HT1080 (cell line): ENCODE measurements around the gene DENND1A. TPM values are rescaled to one million over a fixed set of nuclear protein-coding genes. Genes with fewer than 3 reads are reported as not detected.

Source experiments
- DNase-seq: peaks from one replicate; pipeline ENCODE4 v3.0.0-alpha.2; 2015; ENCODE audit warnings: low read depth
- total RNA-seq: library from RNA; depleted of rRNA; stranded (reverse); fragments of >200 nt; shearing (Covaris generic); gene quantifications from 2 replicates; pipeline ENCODE4 v1.2.3, GENCODE V29; 2014

DENND1A gene
- total RNA-seq, 1 experiment from 2014 or later: 33.6 TPM

DNA sequence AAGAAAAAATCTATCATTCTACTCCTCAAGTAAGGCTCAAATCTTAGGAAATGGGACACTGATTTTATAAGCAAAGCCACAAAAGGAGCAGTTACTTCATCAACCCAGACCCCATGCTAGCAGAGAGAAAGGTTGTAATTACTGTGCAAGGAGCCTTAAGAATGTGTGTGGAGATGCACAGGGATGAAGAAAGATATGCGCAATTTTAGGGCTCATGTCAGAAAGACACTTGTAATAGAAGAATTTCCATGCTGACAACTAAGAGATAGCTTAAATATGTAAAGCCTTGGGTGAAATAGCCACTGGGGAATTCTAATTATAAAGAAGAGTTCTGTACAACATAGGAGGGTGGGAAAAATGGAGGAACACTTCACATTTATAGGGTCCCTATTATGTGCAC lies 432.1 kb downstream of the DENND1A start:
- no peak for DNase-seq

DNA sequence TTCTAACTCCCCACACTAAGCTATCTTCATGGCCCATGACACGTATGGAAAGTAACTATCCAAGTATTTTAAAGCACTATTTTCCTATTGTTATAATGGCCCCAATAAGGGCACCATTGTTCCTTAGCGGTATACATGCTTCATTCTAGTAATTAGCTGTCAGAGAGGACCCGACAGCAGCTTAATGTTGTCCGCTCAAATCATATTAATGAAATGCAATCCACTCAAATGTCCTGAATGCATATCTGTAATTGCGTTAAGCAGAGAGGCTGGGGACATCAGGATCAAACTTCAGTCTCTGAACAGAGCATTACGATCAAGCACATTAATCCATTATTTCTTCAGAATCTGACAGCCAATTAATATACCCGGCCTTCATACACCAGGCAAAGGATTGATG lies 434.2 kb downstream of the DENND1A start:
- no peak for DNase-seq

DNA sequence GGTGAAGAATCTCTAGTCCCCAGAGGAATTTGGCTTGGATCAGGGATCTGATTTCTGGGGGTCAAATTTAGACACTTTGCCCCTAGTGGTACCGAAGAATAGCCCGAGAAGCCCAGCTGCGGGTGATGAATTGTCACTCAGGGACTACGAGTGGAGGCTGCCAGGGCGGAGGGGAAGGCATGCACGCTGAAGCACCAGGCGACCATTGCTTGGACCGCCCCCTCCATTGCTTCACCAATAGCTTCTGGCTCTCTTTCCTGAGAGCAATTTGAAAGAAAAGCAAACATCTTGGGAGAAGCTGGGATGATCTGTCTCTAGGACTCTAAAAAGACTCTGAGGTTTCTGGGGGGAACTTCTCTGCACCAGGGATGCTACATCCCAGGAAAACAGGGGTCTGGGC lies 436.3 kb downstream of the DENND1A start:
- DNase-seq: no peak

DNA sequence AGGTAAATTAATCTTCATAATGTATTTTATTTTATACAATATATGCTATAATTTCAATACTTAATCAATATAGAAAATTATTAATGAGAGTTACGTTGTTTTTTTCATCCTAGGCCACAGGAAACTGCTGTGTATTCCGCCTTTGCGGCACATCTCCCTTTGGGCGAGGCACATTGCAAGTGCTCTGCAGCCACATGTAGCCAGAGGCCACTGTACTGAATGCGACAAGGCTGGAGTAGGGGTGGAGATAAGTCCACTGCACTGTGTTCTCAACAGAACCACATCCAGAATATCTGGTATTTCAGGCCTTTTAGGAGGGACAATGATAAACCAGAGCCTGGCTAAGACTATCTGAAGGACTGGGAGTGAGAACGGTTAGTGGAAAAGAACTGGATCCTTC lies 439.2 kb downstream of the DENND1A start:
- no peak for DNase-seq

DNA sequence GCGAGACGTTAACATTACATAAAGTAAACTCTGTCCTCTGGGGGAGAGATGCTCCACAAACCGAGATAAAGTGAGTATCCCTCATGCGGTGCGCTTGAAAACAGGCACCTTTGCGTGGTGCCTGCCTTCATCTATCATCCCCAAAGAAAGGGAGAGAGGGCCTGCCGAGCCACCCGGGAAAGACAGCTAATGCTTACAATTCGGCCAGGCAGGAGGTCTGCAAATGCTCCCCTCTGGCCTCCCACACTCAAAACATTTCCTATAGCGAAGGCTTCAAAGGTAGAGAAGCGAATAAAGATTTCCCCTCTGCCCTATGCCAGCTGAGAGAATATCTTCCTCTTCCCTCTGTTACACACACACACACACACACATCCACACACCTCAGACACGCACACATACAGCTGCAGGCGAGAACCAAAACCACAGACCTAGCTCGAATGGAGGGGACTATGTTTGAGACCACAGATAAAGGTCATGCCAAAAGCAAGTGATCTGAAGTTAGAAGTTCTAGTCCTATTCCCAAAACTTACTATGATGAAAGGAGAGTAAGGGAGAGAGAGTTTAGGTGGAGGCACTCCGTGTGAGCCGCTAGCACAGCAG lies 441.1 kb downstream of the DENND1A start:
- DNase-seq: no peak

DNA sequence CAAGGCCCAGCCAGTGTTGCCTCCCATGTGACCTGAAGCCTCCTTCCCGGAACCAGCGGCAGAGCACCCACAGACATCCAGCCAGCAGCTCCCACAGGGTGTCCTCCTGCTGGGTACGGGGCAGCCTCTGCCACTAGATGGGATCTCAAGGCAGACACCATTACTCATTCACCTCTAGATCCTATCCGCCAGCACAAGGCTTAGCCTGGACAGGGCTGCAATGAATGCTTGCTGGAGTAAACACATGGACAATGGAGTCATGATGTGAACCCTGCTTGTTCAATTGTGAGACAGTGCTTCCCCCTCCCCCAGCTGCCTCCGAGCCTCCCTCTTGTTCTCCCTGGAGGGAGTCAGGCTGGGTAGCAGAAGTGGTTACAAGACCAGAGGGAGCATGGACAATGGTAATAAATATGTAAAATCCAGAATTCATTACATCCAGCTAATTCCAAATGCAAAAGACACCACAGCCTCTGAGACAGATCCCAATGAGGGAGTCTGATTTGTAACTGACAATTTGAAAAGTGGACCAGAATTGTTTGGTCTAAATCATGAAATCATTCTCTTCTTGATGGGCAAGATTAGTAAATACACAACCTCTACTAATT lies 441.9 kb downstream of the DENND1A start:
- DNase-seq: no peak

DNA sequence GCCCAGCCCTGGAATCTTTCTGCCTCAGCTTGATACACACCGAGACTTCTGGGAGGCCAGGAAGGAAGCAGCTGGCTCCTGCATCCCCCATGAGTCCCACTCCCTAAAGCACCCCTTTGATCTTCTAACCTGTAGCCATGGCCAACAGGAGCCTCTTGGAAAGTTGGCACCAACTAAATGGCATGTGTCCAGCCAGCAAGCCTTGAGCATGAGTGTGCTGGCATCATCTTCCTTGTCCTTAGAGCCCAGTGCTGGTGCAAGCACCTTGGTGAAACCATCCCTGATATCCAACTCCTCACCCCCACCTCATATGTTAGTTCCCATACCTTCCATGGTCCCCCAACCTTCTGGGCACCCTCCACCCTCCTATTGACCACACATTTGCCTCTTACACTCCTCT lies 443.5 kb downstream of the DENND1A start:
- DNase-seq: no peak

DNA sequence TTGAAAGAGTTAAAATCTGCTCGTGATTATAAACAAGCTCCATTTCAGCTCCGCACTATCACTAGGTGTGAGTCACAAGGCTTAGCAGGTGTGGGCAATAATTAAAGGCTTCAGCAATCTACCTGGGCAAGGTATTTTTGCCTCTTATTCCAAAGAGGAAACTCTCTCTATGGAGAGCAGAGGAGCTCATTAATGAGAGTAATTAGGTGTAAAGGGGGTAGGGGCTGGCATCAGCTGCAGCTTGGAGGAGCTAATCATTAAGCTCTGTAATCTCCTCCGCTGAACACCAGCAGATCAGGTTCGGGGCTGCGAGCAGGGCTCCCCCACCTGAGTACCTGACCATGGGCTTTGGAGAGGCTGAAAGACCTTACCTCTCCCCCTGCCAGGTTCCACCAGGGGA lies 444.7 kb downstream of the DENND1A start:
- DNase-seq: no peak

DNA sequence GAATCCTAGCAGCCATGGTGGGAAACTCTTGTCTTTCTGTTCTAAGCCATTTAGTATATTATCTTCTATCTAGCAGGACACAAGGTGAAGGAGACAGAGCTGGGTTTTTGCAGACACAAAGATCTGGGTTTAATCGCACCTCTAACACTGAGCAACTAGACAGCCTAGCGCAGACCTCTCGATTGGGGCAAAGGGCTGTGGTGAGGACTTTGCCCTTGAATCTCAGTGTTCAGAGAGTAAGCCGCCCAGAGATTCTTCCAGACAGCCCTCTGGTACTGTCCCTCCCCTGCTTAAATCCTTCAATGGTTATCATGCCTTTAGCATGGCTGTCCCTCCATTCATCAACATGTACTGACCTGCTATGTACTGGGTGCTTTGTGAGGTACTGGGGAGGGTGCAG lies 445.8 kb downstream of the DENND1A start:
- no peak for DNase-seq

DNA sequence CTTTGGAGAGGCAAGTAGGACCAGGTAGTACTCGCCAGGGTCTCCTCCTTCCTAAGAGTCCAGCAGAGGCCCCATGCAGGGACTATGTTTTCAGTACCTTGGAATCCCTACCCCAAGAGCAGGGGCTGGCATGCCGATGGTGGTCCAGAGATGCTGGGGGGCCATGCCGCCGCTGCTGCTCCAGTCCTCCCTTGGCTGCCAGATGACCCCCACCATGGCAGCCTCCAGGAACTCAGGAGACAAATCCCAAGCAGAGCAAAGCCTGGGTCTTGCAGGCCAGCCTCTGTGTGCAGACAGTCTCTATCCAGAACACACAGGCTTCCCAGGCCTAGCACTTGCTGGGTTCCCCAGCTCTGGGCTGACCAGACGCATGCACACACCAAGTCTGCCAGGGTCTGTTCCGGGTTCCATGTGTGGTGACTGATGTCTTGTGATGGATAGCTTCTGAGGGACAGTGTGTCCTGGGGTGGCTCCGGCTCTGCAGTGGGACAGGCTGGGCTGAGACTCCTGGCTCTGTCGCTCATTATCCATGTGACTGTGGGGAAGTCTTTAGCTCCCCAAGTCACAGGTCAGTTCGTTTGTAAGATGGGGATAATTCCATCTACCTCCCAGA lies 446.6 kb downstream of the DENND1A start:
- DNase-seq: no peak

DNA sequence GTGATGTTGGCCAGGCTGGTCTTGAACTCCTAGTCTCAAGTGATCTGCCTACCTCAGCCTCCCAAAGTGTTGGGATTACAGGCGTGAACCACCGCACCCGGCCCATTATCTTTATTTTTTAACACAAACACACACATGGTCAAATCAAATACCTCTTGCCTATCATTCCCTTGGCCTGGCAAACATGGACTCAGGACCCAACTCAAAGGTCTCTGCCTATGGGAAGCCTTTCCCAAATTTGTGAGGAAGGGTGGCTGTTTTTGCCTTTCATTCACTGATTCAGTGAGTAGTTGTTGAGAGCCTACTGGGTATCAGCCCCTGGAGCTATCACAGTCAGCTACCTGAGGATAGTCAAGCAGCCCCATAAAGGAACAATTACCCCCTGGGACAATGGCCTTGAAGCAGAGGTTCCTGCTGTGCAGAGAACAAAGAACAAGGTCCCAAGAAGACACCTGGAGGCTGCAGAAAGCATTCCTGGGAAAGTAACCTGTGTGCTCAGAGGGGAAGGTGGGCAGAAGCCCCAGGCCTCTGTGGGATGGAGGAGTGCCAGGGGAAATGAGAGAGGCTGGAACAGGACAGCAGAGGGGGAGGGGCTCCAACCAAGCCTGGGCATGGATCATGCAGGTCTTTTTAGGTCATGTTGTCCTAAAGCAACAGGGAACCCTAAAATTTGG lies 447.5 kb downstream of the DENND1A start:
- no peak for DNase-seq

DNA sequence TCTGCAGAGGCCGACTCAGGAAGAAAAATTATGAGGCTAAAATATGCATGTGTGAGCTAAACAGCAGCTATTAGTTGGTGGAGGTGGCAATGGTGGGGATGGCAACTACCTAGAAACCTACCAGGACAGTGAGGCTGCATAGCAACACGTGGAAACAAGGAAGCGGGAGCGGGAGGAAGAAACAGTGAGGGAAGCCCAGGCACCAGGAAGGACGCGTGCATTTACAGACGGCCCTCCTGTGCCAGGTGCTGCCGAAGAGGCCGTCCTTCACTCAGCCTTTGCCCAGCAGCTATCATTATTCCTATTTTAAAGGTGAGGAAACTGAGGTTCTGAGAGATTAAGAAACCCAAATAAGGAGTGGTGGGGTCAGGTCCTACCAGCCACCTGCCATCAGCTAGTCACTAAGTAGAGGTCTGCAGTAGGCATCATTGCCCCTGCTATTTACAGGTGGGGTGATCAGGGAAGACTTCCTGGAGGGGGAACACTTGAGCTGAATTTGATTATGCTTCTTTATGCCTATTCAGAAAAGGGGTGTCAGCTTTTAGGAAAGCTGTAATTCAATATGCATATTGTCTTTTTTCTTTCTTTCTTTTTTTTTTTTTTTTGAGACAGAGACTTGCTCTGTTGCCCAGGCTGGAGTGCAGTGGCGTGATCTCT lies 448.6 kb downstream of the DENND1A start:
- no peak for DNase-seq

DNA sequence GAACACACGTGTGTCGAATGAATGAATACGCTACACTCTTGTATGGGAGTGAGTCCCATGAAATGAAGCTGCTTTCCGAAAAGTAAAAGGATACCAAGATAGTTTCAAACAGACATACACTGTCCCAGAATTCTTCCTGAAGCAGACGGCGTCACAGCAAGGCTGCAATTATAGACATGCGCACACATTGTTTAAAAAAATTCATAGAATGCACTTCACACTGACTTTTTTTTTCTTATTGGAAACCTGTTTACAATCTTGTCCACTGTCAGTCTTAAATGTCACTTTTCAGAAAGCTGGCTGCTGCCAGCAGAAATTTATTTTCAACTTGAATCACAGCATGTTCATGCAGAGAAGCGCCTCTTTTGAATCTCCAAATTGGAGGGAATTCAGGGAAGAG lies 449.1 kb downstream of the DENND1A start:
- no peak for DNase-seq

DNA sequence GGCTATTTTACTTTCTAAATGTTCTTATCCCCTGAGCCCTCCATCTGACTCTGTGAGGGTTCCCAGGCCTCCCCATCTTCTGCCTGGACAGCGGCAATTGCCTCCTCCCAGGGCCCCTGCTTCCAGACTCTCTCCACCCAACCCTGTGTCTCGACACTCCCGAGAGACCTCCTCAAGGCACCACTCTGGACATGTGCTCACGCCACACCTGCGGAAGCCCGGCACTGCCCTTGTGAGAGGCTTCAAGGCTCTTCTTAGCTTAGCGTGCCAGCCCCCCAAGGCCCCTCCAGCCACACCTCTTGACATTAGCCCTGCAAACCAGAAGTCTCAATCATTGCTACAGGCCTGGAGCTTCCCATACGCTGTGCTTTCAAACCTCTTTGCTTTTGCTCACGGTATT lies 449.8 kb downstream of the DENND1A start:
- no peak for DNase-seq

DNA sequence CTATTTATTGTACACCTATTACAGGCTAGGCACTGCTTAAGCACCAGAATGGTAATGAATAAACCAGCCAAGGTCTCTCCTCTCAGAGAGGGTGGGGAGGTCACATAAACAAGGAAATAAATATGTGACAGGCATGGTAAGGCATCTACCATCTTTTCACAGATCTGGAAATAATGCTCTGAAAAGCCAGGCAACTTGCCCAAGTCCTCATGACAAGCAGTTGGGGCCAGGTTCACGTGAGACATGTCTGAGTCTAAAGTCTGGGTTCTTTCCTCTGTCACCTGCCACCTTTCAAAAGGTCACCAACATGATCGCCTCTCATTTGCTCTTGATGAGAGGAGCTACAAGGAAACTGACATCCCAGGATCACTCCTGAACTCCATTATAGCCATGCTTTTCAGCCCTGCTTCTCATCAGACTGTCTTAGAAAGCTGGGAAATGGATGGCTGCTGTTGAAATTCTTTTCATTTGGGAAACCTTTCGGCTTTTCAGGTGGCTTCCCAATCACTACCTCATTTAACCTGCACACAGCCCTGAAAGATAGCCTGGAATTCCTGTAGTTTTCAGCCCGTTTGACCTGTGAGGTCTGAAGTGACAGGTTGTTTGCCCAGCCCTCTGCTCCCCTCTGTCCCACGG lies 450.8 kb downstream of the DENND1A start:
- no peak for DNase-seq

DNA sequence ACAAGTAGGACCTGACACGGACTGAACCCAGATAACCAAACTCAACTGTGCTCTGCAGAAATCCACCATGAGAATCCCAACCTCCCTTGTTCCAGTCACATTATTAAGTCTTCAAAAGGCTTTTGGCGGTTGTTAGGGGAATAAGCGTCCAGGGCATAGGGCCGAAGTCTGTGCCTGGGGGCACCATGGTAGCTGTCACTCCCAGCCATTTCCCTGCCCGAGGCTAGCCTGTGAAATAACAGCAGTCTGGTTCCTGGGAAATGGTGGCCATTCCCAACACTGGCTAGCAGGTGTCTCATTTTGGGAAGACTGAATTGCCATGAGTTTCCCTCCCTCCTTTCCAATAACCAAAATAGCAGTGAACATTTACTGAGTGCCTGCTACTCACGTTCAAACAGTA lies 451.8 kb downstream of the DENND1A start:
- DNase-seq: no peak

DNA sequence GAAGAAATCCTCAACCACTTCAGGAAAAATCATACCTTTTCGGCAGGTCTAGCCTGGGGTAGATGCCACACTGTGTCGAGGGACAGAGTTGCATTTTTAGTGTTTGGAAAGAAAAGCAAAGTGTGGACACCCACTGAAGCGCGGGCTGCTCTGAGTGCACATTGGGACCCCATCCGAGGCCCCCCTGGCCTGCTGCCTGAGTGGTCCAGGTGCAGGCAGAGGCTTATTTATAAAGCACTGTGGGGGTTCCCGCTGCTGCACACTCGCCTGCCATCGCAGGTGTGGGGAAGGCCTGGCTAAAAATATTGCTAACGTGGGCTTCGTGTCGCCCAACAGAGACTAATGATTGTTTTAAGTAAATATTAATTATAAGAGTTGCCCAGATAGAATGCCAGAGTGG lies 454.5 kb downstream of the DENND1A start:
- DNase-seq: no peak

DNA sequence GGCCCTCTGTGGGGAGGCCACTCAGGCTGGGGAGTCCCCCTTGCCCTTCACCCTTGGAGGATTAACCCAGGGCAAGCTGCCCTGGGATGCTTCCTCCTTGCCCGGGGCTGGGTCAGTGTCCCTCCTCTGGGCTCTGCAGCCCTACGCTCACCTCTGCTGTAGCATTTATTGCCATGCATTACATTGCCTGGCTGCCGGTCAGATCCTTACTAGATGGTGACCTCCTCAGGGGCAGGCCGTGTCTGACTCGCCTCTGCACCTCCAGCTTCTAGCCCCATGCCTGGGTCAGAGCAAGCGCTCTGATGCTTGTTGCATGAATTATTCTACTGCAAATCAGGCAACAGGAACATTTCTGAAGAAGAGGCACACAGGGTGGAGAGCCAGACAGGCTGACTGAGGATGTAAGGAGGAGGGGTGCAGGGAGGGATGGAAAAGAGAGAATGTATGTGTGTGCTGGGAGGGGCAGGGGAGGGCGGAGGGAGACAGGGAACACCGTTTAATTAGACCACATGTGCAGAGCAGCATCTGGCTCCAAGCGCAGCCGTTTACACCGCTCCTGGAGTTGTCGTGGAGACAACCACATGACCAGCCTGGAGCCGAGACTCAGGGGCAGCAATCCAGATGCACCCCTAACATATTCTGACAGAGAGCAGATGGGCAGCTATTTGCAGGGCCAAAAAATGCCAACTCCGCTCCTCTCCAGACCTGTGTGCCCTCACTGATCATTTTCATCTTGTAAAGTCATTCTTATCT lies 456.9 kb downstream of the DENND1A start:
- no peak for DNase-seq

DNA sequence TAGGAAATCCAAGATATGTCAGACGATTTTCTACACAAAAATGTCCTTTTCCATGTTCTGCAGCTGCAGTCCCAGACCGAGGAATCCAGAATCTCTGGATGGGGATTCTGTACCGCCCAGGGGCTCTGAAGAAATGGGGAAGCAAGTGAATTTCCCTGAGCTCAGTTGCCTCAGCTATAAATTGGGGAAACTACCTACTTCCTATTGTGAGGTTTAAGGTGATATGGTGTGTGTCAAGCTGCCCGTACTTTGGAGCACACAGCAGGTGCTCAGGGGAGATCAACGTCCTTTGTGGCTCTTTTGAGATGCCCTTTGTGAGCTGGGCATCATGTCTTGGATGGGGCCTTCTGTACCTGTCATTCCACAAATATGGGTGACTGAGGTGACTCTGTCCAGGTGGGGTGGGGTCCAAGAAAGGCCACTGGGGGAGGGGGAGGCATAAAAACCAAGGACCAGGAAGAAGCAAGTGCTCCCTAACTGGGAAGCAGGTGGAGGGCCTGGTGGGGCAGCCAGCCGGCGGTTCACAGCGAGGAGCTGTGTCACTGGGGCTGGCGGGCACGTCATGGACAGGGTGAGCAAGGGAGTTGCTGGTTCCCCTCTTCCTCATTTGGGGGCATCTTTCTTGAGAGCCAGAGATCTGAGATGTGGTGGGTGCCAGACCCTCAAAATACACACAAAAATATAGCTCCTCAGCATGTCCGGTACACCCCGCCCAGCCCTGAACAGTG lies 457.9 kb downstream of the DENND1A start:
- DNase-seq: no peak
